ENCODE measurements around the gene NTSR2.

Gene NTSR2

GRCh38 chr2:11612553-11613215 is 57.3 kb downstream of the NTSR2 start:
- no peak for DNase-seq
- H3K4me3 ChIP-seq (ENCODE audit: low read depth, low read length) = no peak overlapping the region
- H3K9me3 ChIP-seq (ENCODE audit: severe bottlenecking) = no peaks in the 10 kb centered on the region
- TF ChIP-seq, protein P1, sequence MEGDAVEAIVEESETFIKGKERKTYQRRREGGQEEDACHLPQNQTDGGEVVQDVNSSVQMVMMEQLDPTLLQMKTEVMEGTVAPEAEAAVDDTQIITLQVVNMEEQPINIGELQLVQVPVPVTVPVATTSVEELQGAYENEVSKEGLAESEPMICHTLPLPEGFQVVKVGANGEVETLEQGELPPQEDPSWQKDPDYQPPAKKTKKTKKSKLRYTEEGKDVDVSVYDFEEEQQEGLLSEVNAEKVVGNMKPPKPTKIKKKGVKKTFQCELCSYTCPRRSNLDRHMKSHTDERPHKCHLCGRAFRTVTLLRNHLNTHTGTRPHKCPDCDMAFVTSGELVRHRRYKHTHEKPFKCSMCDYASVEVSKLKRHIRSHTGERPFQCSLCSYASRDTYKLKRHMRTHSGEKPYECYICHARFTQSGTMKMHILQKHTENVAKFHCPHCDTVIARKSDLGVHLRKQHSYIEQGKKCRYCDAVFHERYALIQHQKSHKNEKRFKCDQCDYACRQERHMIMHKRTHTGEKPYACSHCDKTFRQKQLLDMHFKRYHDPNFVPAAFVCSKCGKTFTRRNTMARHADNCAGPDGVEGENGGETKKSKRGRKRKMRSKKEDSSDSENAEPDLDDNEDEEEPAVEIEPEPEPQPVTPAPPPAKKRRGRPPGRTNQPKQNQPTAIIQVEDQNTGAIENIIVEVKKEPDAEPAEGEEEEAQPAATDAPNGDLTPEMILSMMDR (IDR thresholded peaks at IDR 0.05; ENCODE audit: low read depth, low read length) = no peak
- no peak overlapping the region for H3K27ac ChIP-seq
- H3K36me3 ChIP-seq = no peaks in the 10 kb centered on the region
- no peaks in the 10 kb centered on the region for H3K27me3 ChIP-seq (ENCODE audit: insufficient read depth, low read depth, severe bottlenecking)

DNA sequence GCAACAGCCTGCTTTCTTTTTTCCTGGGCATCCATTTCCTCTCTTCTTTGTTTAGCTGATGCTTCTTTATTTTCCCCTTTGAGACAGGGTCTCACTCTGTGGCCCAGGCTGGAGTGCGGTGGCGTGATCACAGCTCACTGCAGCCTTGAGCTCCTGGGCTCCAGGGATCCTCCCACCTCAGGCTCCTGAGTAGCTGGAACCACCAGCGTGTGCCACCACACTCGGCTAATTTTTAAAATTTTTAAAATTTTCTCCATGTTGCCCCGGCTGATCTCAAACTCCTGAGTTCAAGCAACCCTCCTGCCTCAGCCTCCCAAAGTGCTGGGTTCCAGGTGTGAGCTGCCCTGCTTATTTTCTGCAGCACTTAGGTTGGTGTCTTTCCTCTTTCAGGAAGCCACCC is 58.7 kb downstream of the NTSR2 start:
- no peaks in the 10 kb centered on the region for H3K27me3 ChIP-seq (ENCODE audit: insufficient read depth, low read depth, severe bottlenecking)
- no peak overlapping the region for H3K27ac ChIP-seq
- DNase-seq = no peak
- H3K9me3 ChIP-seq (ENCODE audit: severe bottlenecking) = no peaks in the 10 kb centered on the region
- H3K36me3 ChIP-seq = no peaks in the 10 kb centered on the region
- no peak overlapping the region for H3K4me3 ChIP-seq (ENCODE audit: low read depth, low read length)
- TF ChIP-seq, protein P1 (IDR thresholded peaks at IDR 0.05; ENCODE audit: low read depth, low read length) = no peak

- Histone ChIP-seq H3K9me3 (ENCODE audit: severe bottlenecking) (no peaks in the 10 kb centered on the region), H3K27ac (no peak overlapping the region), H3K4me3 (ENCODE audit: low read depth, low read length) (no peak overlapping the region), H3K36me3 (no peaks in the 10 kb centered on the region), H3K27me3 (ENCODE audit: insufficient read depth, low read depth, severe bottlenecking) (no peaks in the 10 kb centered on the region)
- TF ChIP-seq, protein P1 (IDR thresholded peaks at IDR 0.05; ENCODE audit: low read depth, low read length) = no peak
- no peak for DNase-seq
Measured at GRCh38 chr2:11610624-11611242, 59.3 kb downstream of the NTSR2 start.
